K562 (cell line): ENCODE results near the gene SYNGR3. TPM values are rescaled to one million over a fixed set of nuclear protein-coding genes. Genes with fewer than 3 reads are reported as not detected.

ENCODE experiments used
- DEAF1 ChIP-seq: fragments of 450-650 bp; formaldehyde crosslinking; IDR thresholded peaks from 2 replicates; pipeline ENCODE4 v1.4.0; 2020; ENCODE audit warnings: mild to moderate bottlenecking, moderate library complexity
- ELF1 ChIP-seq: fragments of 200-800 bp; sonication (Bioruptor generic); IDR thresholded peaks from 2 replicates; pipeline ENCODE4 v1.6.1; 2016; ENCODE audit warnings: missing genetic modification characterization, missing compliant biosample characterization
- HCFC1 ChIP-seq: IDR thresholded peaks from 2 replicates; pipeline ENCODE4 v1.6.1; 2012; ENCODE audit warnings: low read depth, low read length, improper control_type of control experiment
- HDAC3 ChIP-seq: fragments of 450-650 bp; IDR thresholded peaks from 2 replicates; pipeline ENCODE4 v1.6.1; 2018; ENCODE audit warnings: borderline replicate concordance, mild to moderate bottlenecking, moderate library complexity; ENCODE audit not compliant: partially characterized antibody
- KDM5B ChIP-seq: fragments of 200-600 bp; sonication (generic); IDR thresholded peaks from 2 replicates; pipeline ENCODE4 v1.6.1; 2012; ENCODE audit warnings: low read depth, mild to moderate bottlenecking, moderate library complexity, low read length, control low read depth, inconsistent platforms; ENCODE audit not compliant: insufficient replicate concordance
- MTA3 ChIP-seq: fragments of 450-650 bp; formaldehyde crosslinking; IDR thresholded peaks from 2 replicates; pipeline ENCODE4 v1.6.1; 2017; ENCODE audit warnings: mild to moderate bottlenecking, borderline replicate concordance
- MYBL2 ChIP-seq, 2 experiments: fragments of 450-650 bp in 1 of 2; sonication (generic) in 1 of 2; formaldehyde crosslinking in 1 of 2; IDR thresholded peaks; 2 replicates each; pipeline versions ENCODE4 v1.6.1 to v1.8.1; 2017 to 2022; ENCODE audit warnings: borderline replicate concordance in 1 of 2, inconsistent platforms in 1 of 2, low read depth in 1 of 2, mild to moderate bottlenecking in 1 of 2, missing genetic modification reagents in 1 of 2, moderate library complexity in 1 of 2
- NONO ChIP-seq, 2 experiments: fragments of 200-400 bp in 1 of 2; fragments of 450-650 bp in 1 of 2; formaldehyde crosslinking in 1 of 2; IDR thresholded peaks; 2 replicates each; pipeline ENCODE4 v1.6.1; 2017; ENCODE audit warnings: low read depth in 2 of 2, mild to moderate bottlenecking in 2 of 2, moderate library complexity in 2 of 2, low read length in 1 of 2
- SMARCA5 ChIP-seq: fragments of 450-650 bp; IDR thresholded peaks from 2 replicates; pipeline ENCODE4 v1.6.1; 2016
- ZNF263 ChIP-seq: sonication (generic); formaldehyde crosslinking; IDR thresholded peaks from 2 replicates; pipeline ENCODE4 v1.8.0; 2022; ENCODE audit warnings: mild to moderate bottlenecking, missing genetic modification reagents, borderline replicate concordance
- ZNF561 ChIP-seq: fragments of 450-650 bp; formaldehyde crosslinking; conservative IDR thresholded peaks from 2 replicates; pipeline ENCODE4 v1.4.0; 2020; ENCODE audit warnings: mild to moderate bottlenecking, moderate library complexity
- ZNF778 ChIP-seq: fragments of 450-650 bp; formaldehyde crosslinking; IDR thresholded peaks from 2 replicates; pipeline ENCODE4 v1.4.0; 2020; ENCODE audit warnings: mild to moderate bottlenecking, moderate library complexity
- ZNF780A ChIP-seq: fragments of 250-450 bp; sonication (Bioruptor Pico); IDR thresholded peaks from 2 replicates; pipeline ENCODE4 v1.5.0; 2021; ENCODE audit warnings: mild to moderate bottlenecking
- polyA plus RNA-seq, 8 experiments: library from polyadenylated mRNA; depleted of rRNA in 4 of 8; stranded (reverse) in 5 of 8; unstranded in 3 of 8; fragments of >200 nt; fragmentation: Nextera tagmentation in 2 of 8; fragmentation: Illumina TruSeq in 1 of 8; extraction: Ambion mirVana in 2 of 8; extraction: Trizol in 1 of 8; gene quantifications; 2 replicates each; pipeline versions ENCODE4 v1.2.1 to v1.2.3, GENCODE V29; 2011 to 2014; ENCODE audit warnings: inconsistent platforms in 1 of 8, missing spikeins in 1 of 8
- total RNA-seq, 7 experiments: library from RNA; depleted of rRNA in 6 of 7; stranded (reverse); fragments of >200 nt in 6 of 7; fragmentation: Illumina TruSeq in 2 of 7; extraction: Trizol in 2 of 7; gene quantifications; 2 replicates each; pipeline versions ENCODE4 v1.2.1 to v1.2.3, GENCODE V29; 2011 to 2021; ENCODE audit warnings: low replicate concordance in 1 of 7
- TF ChIP-seq, protein P1 (sequence below): IDR thresholded peaks from 2 replicates; pipeline ENCODE4 v1.6.1; 2011; ENCODE audit warnings: borderline replicate concordance, low read depth, mild to moderate bottlenecking, moderate library complexity, low read length; ENCODE audit not compliant: insufficient read depth, poor library complexity, severe bottlenecking
- TF ChIP-seq, protein P2 (sequence below): fragments of 250-450 bp; sonication (Bioruptor Pico); IDR thresholded peaks from 2 replicates; pipeline ENCODE4 v1.8.0; 2022; ENCODE audit warnings: moderate library complexity, mild to moderate bottlenecking, inconsistent platforms
- TF ChIP-seq, protein P3 (sequence below): fragments of 450-650 bp; IDR thresholded peaks from 2 replicates; pipeline ENCODE4 v1.6.1; 2018; ENCODE audit not compliant: partially characterized antibody

Gene SYNGR3
- total and polyA plus RNA-seq, 9 of the 15 experiments (the other 6 are each of a cell fraction or from before 2014, with no cell fraction given), result 3.7 to 69.2 (median 36.3) TPM

- TF ChIP-seq, protein P1, sequence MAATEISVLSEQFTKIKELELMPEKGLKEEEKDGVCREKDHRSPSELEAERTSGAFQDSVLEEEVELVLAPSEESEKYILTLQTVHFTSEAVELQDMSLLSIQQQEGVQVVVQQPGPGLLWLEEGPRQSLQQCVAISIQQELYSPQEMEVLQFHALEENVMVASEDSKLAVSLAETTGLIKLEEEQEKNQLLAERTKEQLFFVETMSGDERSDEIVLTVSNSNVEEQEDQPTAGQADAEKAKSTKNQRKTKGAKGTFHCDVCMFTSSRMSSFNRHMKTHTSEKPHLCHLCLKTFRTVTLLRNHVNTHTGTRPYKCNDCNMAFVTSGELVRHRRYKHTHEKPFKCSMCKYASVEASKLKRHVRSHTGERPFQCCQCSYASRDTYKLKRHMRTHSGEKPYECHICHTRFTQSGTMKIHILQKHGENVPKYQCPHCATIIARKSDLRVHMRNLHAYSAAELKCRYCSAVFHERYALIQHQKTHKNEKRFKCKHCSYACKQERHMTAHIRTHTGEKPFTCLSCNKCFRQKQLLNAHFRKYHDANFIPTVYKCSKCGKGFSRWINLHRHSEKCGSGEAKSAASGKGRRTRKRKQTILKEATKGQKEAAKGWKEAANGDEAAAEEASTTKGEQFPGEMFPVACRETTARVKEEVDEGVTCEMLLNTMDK, result peak; percentile 0
- TF ChIP-seq SMARCA5, result no peak
- TF ChIP-seq, protein P2, sequence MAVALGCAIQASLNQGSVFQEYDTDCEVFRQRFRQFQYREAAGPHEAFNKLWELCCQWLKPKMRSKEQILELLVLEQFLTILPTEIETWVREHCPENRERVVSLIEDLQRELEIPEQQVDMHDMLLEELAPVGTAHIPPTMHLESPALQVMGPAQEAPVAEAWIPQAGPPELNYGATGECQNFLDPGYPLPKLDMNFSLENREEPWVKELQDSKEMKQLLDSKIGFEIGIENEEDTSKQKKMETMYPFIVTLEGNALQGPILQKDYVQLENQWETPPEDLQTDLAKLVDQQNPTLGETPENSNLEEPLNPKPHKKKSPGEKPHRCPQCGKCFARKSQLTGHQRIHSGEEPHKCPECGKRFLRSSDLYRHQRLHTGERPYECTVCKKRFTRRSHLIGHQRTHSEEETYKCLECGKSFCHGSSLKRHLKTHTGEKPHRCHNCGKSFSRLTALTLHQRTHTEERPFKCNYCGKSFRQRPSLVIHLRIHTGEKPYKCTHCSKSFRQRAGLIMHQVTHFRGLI (CRISPR knock-in tag), result no peak
- no peak for TF ChIP-seq ZNF780A (CRISPR knock-in tag)
- TF ChIP-seq MTA3, result no peak
- no peak for TF ChIP-seq ELF1 (tag)
- no peak for TF ChIP-seq MYBL2 (IDR thresholded peaks at IDR 0.05; ENCODE audit: low read depth)
- no peak for TF ChIP-seq MYBL2 (CRISPR knock-in tag; IDR thresholded peaks at IDR 0.05; ENCODE audit: borderline replicate concordance)
- TF ChIP-seq KDM5B, result no peak
- TF ChIP-seq ZNF263 (CRISPR knock-in tag), result peak; percentile 54; the same call in 1 of the 2 replicates
- TF ChIP-seq ZNF778 (CRISPR knock-in tag), result no peak
- TF ChIP-seq NONO (IDR thresholded peaks at IDR 0.05; ENCODE audit: low read depth in 2 of 2, low read length in 1 of 2), result no peak
- TF ChIP-seq, protein P3, sequence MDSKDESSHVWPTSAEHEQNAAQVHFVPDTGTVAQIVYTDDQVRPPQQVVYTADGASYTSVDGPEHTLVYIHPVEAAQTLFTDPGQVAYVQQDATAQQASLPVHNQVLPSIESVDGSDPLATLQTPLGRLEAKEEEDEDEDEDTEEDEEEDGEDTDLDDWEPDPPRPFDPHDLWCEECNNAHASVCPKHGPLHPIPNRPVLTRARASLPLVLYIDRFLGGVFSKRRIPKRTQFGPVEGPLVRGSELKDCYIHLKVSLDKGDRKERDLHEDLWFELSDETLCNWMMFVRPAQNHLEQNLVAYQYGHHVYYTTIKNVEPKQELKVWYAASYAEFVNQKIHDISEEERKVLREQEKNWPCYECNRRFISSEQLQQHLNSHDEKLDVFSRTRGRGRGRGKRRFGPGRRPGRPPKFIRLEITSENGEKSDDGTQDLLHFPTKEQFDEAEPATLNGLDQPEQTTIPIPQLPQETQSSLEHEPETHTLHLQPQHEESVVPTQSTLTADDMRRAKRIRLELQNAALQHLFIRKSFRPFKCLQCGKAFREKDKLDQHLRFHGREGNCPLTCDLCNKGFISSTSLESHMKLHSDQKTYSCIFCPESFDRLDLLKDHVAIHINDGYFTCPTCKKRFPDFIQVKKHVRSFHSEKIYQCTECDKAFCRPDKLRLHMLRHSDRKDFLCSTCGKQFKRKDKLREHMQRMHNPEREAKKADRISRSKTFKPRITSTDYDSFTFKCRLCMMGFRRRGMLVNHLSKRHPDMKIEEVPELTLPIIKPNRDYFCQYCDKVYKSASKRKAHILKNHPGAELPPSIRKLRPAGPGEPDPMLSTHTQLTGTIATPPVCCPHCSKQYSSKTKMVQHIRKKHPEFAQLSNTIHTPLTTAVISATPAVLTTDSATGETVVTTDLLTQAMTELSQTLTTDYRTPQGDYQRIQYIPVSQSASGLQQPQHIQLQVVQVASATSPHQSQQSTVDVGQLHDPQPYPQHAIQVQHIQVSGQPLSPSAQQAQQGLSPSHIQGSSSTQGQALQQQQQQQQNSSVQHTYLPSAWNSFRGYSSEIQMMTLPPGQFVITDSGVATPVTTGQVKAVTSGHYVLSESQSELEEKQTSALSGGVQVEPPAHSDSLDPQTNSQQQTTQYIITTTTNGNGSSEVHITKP, result no peak
- TF ChIP-seq HCFC1, result no peak
- TF ChIP-seq HDAC3, result no peak
- no peak for TF ChIP-seq ZNF561 (CRISPR knock-in tag)
- TF ChIP-seq DEAF1, result no peak
These were observed 25.8 kb upstream of the SYNGR3 start (continued) for GRCh38 chr16:1963806-1964505.
